ENCODE measurements around the gene FAH.

- TF ChIP-seq, protein P1, sequence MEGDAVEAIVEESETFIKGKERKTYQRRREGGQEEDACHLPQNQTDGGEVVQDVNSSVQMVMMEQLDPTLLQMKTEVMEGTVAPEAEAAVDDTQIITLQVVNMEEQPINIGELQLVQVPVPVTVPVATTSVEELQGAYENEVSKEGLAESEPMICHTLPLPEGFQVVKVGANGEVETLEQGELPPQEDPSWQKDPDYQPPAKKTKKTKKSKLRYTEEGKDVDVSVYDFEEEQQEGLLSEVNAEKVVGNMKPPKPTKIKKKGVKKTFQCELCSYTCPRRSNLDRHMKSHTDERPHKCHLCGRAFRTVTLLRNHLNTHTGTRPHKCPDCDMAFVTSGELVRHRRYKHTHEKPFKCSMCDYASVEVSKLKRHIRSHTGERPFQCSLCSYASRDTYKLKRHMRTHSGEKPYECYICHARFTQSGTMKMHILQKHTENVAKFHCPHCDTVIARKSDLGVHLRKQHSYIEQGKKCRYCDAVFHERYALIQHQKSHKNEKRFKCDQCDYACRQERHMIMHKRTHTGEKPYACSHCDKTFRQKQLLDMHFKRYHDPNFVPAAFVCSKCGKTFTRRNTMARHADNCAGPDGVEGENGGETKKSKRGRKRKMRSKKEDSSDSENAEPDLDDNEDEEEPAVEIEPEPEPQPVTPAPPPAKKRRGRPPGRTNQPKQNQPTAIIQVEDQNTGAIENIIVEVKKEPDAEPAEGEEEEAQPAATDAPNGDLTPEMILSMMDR (IDR thresholded peaks at IDR 0.05): peak; percentile 12
- TF ChIP-seq EZH2 (IDR thresholded peaks at IDR 0.05; ENCODE audit: borderline replicate concordance, insufficient read depth, low read depth, low read length, poor library complexity, severe bottlenecking): no peak
Measured at GRCh38 chr15:80151576-80151975, 1.2 kb upstream of the FAH start.
